OCI-LY7 (cell line): ENCODE data around the gene PLCB1.

Experiments
- EZH2phosphoT487 ChIP-seq: fragments of 200-600 bp; sonication (generic); IDR thresholded peaks from 2 replicates; pipeline ENCODE4 v1.6.1; 2018; ENCODE audit warnings: low read depth, borderline replicate concordance, mild to moderate bottlenecking, mixed run types, antibody characterized with exemption, low read length, moderate library complexity, mixed read lengths
- TF ChIP-seq, protein P1 (sequence below): fragments of 200-600 bp; sonication (generic); conservative IDR thresholded peaks from 2 replicates; pipeline ENCODE4 v1.5.1; 2014; ENCODE audit warnings: mild to moderate bottlenecking, antibody characterized with exemption, low read length, moderate library complexity, mixed read lengths

DNA sequence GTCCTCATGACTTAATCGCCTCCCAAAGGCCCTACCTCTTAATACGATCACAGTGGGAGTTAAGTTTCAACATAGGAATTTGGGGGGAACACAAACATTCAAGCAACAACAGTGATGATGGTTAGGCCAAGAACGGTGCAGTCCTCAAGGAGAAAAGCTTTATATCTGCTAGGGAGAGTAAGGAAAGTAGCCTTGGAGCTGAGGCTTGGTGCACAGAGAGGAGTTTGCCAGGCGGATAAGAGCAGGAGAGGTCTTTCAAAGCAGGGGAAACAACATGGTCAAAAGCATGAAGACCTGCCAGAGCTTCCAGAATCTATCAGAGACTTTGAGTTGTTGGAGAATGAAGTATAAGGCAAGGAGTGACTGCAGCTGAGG is 119.1 kb downstream of the PLCB1 start:
- TF ChIP-seq, protein P1, sequence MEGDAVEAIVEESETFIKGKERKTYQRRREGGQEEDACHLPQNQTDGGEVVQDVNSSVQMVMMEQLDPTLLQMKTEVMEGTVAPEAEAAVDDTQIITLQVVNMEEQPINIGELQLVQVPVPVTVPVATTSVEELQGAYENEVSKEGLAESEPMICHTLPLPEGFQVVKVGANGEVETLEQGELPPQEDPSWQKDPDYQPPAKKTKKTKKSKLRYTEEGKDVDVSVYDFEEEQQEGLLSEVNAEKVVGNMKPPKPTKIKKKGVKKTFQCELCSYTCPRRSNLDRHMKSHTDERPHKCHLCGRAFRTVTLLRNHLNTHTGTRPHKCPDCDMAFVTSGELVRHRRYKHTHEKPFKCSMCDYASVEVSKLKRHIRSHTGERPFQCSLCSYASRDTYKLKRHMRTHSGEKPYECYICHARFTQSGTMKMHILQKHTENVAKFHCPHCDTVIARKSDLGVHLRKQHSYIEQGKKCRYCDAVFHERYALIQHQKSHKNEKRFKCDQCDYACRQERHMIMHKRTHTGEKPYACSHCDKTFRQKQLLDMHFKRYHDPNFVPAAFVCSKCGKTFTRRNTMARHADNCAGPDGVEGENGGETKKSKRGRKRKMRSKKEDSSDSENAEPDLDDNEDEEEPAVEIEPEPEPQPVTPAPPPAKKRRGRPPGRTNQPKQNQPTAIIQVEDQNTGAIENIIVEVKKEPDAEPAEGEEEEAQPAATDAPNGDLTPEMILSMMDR: no peak
- no peak for TF ChIP-seq EZH2phosphoT487
